Measurements from ENCODE around the gene LRRC4B.

Gene LRRC4B

DNA sequence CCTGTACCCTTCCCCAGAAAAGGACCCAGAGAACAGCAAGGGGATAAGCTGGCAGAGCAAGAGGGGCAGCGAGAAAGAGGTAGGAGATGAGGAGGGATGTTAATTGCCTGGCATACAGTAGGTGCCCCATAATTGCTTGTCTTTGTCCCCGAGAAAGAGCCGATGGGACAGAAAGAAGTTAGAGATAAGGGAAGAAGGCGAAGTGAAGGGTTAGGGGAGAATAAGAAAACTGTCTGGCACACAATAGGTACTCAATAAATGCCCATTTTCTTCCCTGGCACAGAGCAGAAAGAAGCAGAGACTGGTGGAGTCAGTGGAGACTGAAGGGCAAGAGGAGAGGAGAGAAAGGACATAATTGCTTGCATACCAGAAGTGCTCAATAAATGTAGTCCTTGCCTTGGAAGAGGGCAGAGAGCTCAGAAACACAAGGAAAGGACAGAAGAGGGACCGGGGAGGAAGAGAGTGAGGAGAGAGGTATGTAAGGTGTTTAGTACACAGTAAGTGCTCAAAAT lies 73.2 kb downstream of the LRRC4B start:
- Histone ChIP-seq H3K27me3 (ENCODE audit: control insufficient read depth, insufficient read depth, low read length) (no peaks in the 10 kb centered on the region), H3K79me2 (no peaks in the 10 kb centered on the region), H3K4me1 (no peaks in the 10 kb centered on the region), H3K4me3 (ENCODE audit: low read depth, low read length) (no peak overlapping the region), H3K27ac (no peak overlapping the region), H2AFZ (no peak overlapping the region), H3K9ac (no peak overlapping the region), H3K36me3 (ENCODE audit: control insufficient read depth, insufficient read depth, low read length) (no peaks in the 10 kb centered on the region), H3K4me2 (ENCODE audit: low read length) (no peak overlapping the region), H3K9me3 (ENCODE audit: control insufficient read depth, low read length) (no peaks in the 10 kb centered on the region)
- TF ChIP-seq CTCF (IDR thresholded peaks at IDR 0.05), result no peak

DNA sequence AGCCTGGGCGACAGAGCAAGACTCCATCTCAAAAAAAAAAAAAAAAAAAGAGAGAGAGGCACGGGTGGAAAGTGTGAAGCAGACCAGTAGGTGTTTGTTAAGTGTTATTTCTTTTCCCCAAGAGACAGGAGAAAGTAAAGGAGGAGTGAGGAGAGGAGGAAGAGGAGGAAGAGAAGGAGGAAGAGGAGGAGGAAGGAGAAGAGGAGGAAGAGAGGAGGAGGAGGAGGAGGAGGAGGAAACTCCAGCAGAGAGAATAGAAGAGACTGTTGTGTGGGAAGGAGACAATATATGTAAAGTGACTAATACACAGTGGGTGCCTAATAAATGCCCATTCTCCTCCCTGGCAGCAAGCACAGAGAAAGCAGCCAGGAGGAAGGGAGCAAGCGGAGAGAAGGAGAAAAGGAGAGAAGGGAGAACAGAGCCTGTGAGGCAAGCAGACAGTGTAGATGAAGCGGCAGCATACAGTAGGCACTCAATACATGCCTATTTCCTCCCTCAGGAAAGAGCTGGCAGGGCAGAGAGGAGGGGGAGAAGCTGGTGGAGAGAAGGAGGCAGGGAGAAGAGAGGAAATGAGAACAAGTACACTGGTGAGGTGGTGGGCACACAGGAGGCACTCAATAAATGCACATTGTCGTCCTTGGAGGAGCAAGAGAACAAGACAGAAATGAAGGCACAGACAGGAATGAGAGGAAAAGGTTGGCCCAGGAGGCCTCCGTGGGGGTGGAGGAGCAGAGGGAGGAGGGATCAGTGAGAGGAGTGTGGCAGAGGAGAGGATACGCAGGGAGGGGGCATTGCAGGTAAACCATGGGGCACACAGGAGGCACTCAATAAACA lies 73.8 kb downstream of the LRRC4B start:
- H3K79me2 ChIP-seq, result no peaks in the 10 kb centered on the region
- no peaks in the 10 kb centered on the region for H3K4me1 ChIP-seq
- H3K27me3 ChIP-seq (ENCODE audit: control insufficient read depth, insufficient read depth, low read length), result no peaks in the 10 kb centered on the region
- no peak overlapping the region for H3K27ac ChIP-seq
- no peak overlapping the region for H3K4me2 ChIP-seq (ENCODE audit: low read length)
- H3K9ac ChIP-seq, result no peak overlapping the region
- no peaks in the 10 kb centered on the region for H3K9me3 ChIP-seq (ENCODE audit: control insufficient read depth, low read length)
- H2AFZ ChIP-seq, result no peak overlapping the region
- H3K36me3 ChIP-seq (ENCODE audit: control insufficient read depth, insufficient read depth, low read length), result no peaks in the 10 kb centered on the region
- no peak overlapping the region for H3K4me3 ChIP-seq (ENCODE audit: low read depth, low read length)
- TF ChIP-seq CTCF (IDR thresholded peaks at IDR 0.05), result no peak

- TF ChIP-seq CTCF (IDR thresholded peaks at IDR 0.05), result no peak
- no peaks in the 10 kb centered on the region for H3K27me3 ChIP-seq (ENCODE audit: control insufficient read depth, insufficient read depth, low read length)
- no peak overlapping the region for H2AFZ ChIP-seq
- H3K36me3 ChIP-seq (ENCODE audit: control insufficient read depth, insufficient read depth, low read length), result no peaks in the 10 kb centered on the region
- no peak overlapping the region for H3K4me3 ChIP-seq (ENCODE audit: low read depth, low read length)
- H3K9me3 ChIP-seq (ENCODE audit: control insufficient read depth, low read length), result no peaks in the 10 kb centered on the region
- no peak overlapping the region for H3K4me2 ChIP-seq (ENCODE audit: low read length)
- H3K4me1 ChIP-seq, result no peaks in the 10 kb centered on the region
- H3K9ac ChIP-seq, result no peak overlapping the region
- H3K79me2 ChIP-seq, result no peaks in the 10 kb centered on the region
- H3K27ac ChIP-seq, result no peak overlapping the region
Observed at GRCh38 chr19:50493171-50493570, 75.1 kb downstream of the LRRC4B start.

GRCh38 chr19:50492303-50493052 lies 75.8 kb downstream of the LRRC4B start:
- Histone ChIP-seq H3K4me1 (no peaks in the 10 kb centered on the region), H3K4me2 (ENCODE audit: low read length) (no peak overlapping the region), H3K9me3 (ENCODE audit: control insufficient read depth, low read length) (no peaks in the 10 kb centered on the region), H3K4me3 (ENCODE audit: low read depth, low read length) (no peak overlapping the region), H3K36me3 (ENCODE audit: control insufficient read depth, insufficient read depth, low read length) (no peaks in the 10 kb centered on the region), H3K9ac (no peak overlapping the region), H3K27me3 (ENCODE audit: control insufficient read depth, insufficient read depth, low read length) (no peaks in the 10 kb centered on the region), H3K27ac (no peak overlapping the region), H3K79me2 (no peaks in the 10 kb centered on the region), H2AFZ (no peak overlapping the region)
- no peak for TF ChIP-seq CTCF (IDR thresholded peaks at IDR 0.05)
